A549 (cell line): ENCODE data around the gene COL5A1. TPM values are rescaled to one million over a fixed set of nuclear protein-coding genes. Genes with fewer than 3 reads are reported as not detected.

Experiments used
- ATAC-seq, 2 experiments: fragments of 200-7000 bp in 1 of 2; fragments of >200 bp in 1 of 2; cut with Nextera tagmentation in 1 of 2; cut with Tn5 transposase in 1 of 2; 3 replicates each; pipeline versions ENCODE4 v1.8.0 to v1.9.1; 2018 to 2020; ENCODE audit warnings: mild to moderate bottlenecking in 1 of 2, moderate library complexity in 1 of 2
- CTCF ChIA-PET: fragments of 300-600 bp; sonication (Branson Sonifier 250); formaldehyde crosslinking; extraction: SDS; loops from one replicate; lab custom pipeline; 2021; ENCODE audit warnings: antibody characterized with exemption, inconsistent platforms; lab: Yijun Ruan, JAX
- POLR2A ChIA-PET: fragments of 350-600 bp; formaldehyde crosslinking; extraction: SDS; loops from one replicate; lab custom pipeline; 2021; ENCODE audit warnings: antibody characterized with exemption, inconsistent platforms; lab: Yijun Ruan, JAX
- DNase-seq, 2 experiments: peaks; one replicate each; pipeline versions ENCODE4 v3.0.0 to v3.0.0-alpha.2; 2011 to 2016; ENCODE audit warnings: low read depth in 1 of 2, low spot score in 1 of 2
- FAIRE-seq: peaks from 2 replicates; lab custom pipeline; 2011; peaks lifted over from hg19 to GRCh38; lab: Jason Lieb, UNC
- H3K27ac ChIP-seq, 2 experiments: fragments of >200 bp; sonication (Bioruptor Twin); formaldehyde crosslinking; 3 replicates each; pipeline ENCODE4 v1.5.1; 2016 to 2017
- H3K4me1 ChIP-seq: fragments of >200 bp; sonication (Bioruptor Twin); formaldehyde crosslinking; 3 replicates; pipeline ENCODE4 v1.6.1; 2016
- H3K4me2 ChIP-seq: fragments of >200 bp; sonication (Bioruptor Twin); formaldehyde crosslinking; 3 replicates; pipeline ENCODE4 v1.6.1; 2016
- H3K4me3 ChIP-seq: fragments of >200 bp; sonication (Bioruptor Twin); formaldehyde crosslinking; 3 replicates; pipeline ENCODE4 v1.5.1; 2016
- H3K9me3 ChIP-seq: fragments of >200 bp; sonication (Bioruptor Twin); formaldehyde crosslinking; 3 replicates; pipeline ENCODE4 v1.6.1; 2016
- BHLHE40 ChIP-seq: IDR thresholded peaks from 2 replicates; pipeline ENCODE4 v1.6.1; 2012; ENCODE audit warnings: low read depth, low read length, inconsistent platforms
- CBX2 ChIP-seq: fragments of 200-600 bp; sonication (generic); IDR thresholded peaks from 2 replicates; pipeline ENCODE4 v1.6.1; 2016; ENCODE audit warnings: low read depth, mild to moderate bottlenecking, borderline replicate concordance
- CEBPB ChIP-seq, 2 experiments: fragments of >200 bp in 1 of 2; sonication (Bioruptor Twin) in 1 of 2; formaldehyde crosslinking in 1 of 2; IDR thresholded peaks; 2 replicates each; pipeline ENCODE4 v1.6.1; 2012 to 2016
- EHMT2 ChIP-seq: fragments of 200-600 bp; sonication (generic); IDR thresholded peaks from 2 replicates; pipeline ENCODE4 v1.6.1; 2016; ENCODE audit warnings: antibody characterized with exemption, low read depth, mild to moderate bottlenecking, moderate library complexity
- HOXB13 ChIP-seq: fragments of 250-450 bp; sonication (Bioruptor Pico); IDR thresholded peaks from 2 replicates; pipeline ENCODE4 v1.5.0; 2020; ENCODE audit warnings: low read depth, mild to moderate bottlenecking, moderate library complexity
- HOXB5 ChIP-seq: fragments of 250-450 bp; sonication (Bioruptor Pico); IDR thresholded peaks from 2 replicates; pipeline ENCODE4 v1.5.0; 2020; ENCODE audit warnings: mild to moderate bottlenecking, moderate library complexity
- JUN ChIP-seq, 2 experiments: fragments of >200 bp; sonication (Bioruptor Twin); formaldehyde crosslinking; IDR thresholded peaks; 2 replicates in 1 of 2; 3 replicates in 1 of 2; pipeline ENCODE4 v1.6.1; 2016 to 2017
- JUNB ChIP-seq: fragments of >200 bp; sonication (Bioruptor Twin); formaldehyde crosslinking; IDR thresholded peaks from 2 replicates; pipeline ENCODE4 v1.6.1; 2016
- MAFK ChIP-seq: fragments of 450-650 bp; IDR thresholded peaks from 2 replicates; pipeline ENCODE4 v1.6.1; 2014; ENCODE audit not compliant: partially characterized antibody
- MAX ChIP-seq: IDR thresholded peaks from 2 replicates; pipeline ENCODE4 v1.6.1; 2012
- MYC ChIP-seq: IDR thresholded peaks from 2 replicates; pipeline ENCODE4 v1.6.1; 2012; ENCODE audit warnings: mild to moderate bottlenecking, inconsistent platforms, low read length, improper control_type of control experiment, borderline replicate concordance
- NPAS2 ChIP-seq: fragments of 250-450 bp; sonication (Bioruptor Pico); IDR thresholded peaks from 2 replicates; pipeline ENCODE4 v1.8.0; 2022; ENCODE audit warnings: mild to moderate bottlenecking, moderate library complexity, borderline replicate concordance
- RAD21 ChIP-seq, 2 experiments: fragments of >200 bp in 1 of 2; sonication (Bioruptor Twin) in 1 of 2; formaldehyde crosslinking in 1 of 2; IDR thresholded peaks in 1 of 2; conservative IDR thresholded peaks in 1 of 2; 2 replicates in 1 of 2; 3 replicates in 1 of 2; pipeline ENCODE4 v1.6.1; 2012 to 2018; ENCODE audit warnings: inconsistent platforms in 1 of 2
- RCOR1 ChIP-seq: fragments of 150-350 bp; IDR thresholded peaks from 2 replicates; pipeline ENCODE4 v1.6.1; 2014; ENCODE audit warnings: antibody characterized with exemption, low read length, low read depth
- SMC3 ChIP-seq: fragments of >200 bp; sonication (Bioruptor Twin); formaldehyde crosslinking; IDR thresholded peaks from 3 replicates; pipeline ENCODE4 v1.6.1; 2018; ENCODE audit warnings: inconsistent platforms
- USF2 ChIP-seq: fragments of 450-650 bp; IDR thresholded peaks from 2 replicates; pipeline ENCODE4 v1.6.1; 2014; ENCODE audit warnings: antibody characterized with exemption
- WGBS: methylation state at CpG from one replicate; pipeline ENCODE4 v1.1.6; 2017; ENCODE audit errors: missing lambda C conversion rate; 5-methylcytosine and 5-hydroxymethylcytosine counted together
- polyA plus RNA-seq, 4 experiments: library from polyadenylated mRNA; depleted of rRNA in 3 of 4; stranded (reverse); fragments of >200 nt; fragmentation: RNase III in 1 of 4; extraction: RNeasy Plus Mini Kit Qiagen cat#74134 plus additional on column Dnase treatment in 1 of 4; gene quantifications; 2 replicates in 3 of 4; 3 replicates in 1 of 4; pipeline ENCODE4 v1.2.3, GENCODE V29; 2011 to 2017

The COL5A1 gene
- polyA plus RNA-seq, 2 of the 4 experiments (the other 2 are of a cell fraction), result 16.1 to 67.5 TPM

- ChIA-PET CTCF (interaction anchor here (0.8 to 2.1 kb wide), 4 partner anchors 49 to 154 kb away, joined by 3 to 11 read pairs (median 4); no protein-coding TSS in a partner anchor), POLR2A (no interaction called here)
- Histone ChIP-seq H3K4me3 (no peak overlapping the region), H3K27ac (peak overlapping the region in 1 of 2 experiments; percentile 94; a peak in 3 of 6 replicates), H3K4me1 (peaks cover 34% of the 10 kb centered on the region), H3K9me3 (peaks cover 8% of the 10 kb centered on the region), H3K4me2 (no peak overlapping the region)
- WGBS, result 75% methylated on average over 25 of the region's 25 CpGs
- FAIRE-seq (no peak), DNase-seq (peak in 1 of 2 experiments; percentile 28), ATAC-seq (peak; percentile 11 to 36; a peak in 3 of 6 replicates)
- TF ChIP-seq CEBPB (IDR thresholded peaks at IDR 0.05) (no peak), JUN (IDR thresholded peaks at IDR 0.05) (no peak), HOXB5 (CRISPR knock-in tag) (no peak), MAX (peak; percentile 26; the same call in 1 of the 2 replicates), RCOR1 (no peak)
These were observed 44.3 kb upstream of the COL5A1 start for GRCh38 chr9:134597041-134597913.

GRCh38 chr9:134597957-134598883 is 43.4 kb upstream of the COL5A1 start:
- ATAC-seq (no peak), FAIRE-seq (no peak), DNase-seq (no peak)
- H3K4me3 ChIP-seq, result no peak overlapping the region
- TF ChIP-seq RAD21 (conservative IDR thresholded peaks at IDR 0.05 in 1 of 2, IDR thresholded peaks at IDR 0.05 in 1 of 2) (peak in 1 of 2 experiments; percentile 18; a peak in 1 of 5 replicates), HOXB5 (CRISPR knock-in tag) (no peak)
- peak overlapping the region; percentile 94 to 96; a peak in 5 of 6 replicates for H3K27ac ChIP-seq
- H3K9me3 ChIP-seq, result peaks cover 8% of the 10 kb centered on the region
- 87% methylated on average over 17 of the region's 27 CpGs for WGBS
- peaks cover 34% of the 10 kb centered on the region for H3K4me1 ChIP-seq
- H3K4me2 ChIP-seq, result no peak overlapping the region
- POLR2A ChIA-PET, result no interaction called here
- CTCF ChIA-PET, result interaction anchor here (0.8 to 2.1 kb wide), 7 partner anchors 26 to 155 kb away, joined by 3 to 11 read pairs (median 3); no protein-coding TSS in a partner anchor

- TF ChIP-seq NPAS2 (CRISPR knock-in tag), result no peak
- TF ChIP-seq HOXB13 (CRISPR knock-in tag), result no peak
- no peak for TF ChIP-seq USF2
- TF ChIP-seq SMC3, result no peak
- no peak for TF ChIP-seq RCOR1
- no peak for TF ChIP-seq EHMT2
- no peak for TF ChIP-seq CBX2
- no peak for TF ChIP-seq BHLHE40
- no peak for TF ChIP-seq MAFK
- no peak for TF ChIP-seq MYC
- no peak for TF ChIP-seq JUNB
- 85% methylated on average over 11 of the region's 11 CpGs for WGBS
- Histone ChIP-seq H3K4me1 (peaks cover 36% of the 10 kb centered on the region), H3K9me3 (peaks cover 8% of the 10 kb centered on the region), H3K27ac (peak overlapping the region; percentile 94 to 96; a peak in 5 of 6 replicates), H3K4me2 (no peak overlapping the region), H3K4me3 (no peak overlapping the region)
- FAIRE-seq (no peak), DNase-seq (no peak), ATAC-seq (no peak)
- POLR2A ChIA-PET, result no interaction called here
- CTCF ChIA-PET, result interaction anchor here (0.8 to 2.1 kb wide), 4 partner anchors 26 to 156 kb away, joined by 3 to 5 read pairs (median 3); no protein-coding TSS in a partner anchor
These were observed 42.7 kb upstream of the COL5A1 start for GRCh38 chr9:134598884-134599245.
